Effector memory CD4-positive, alpha-beta T cell (primary cell): ENCODE results near the gene MAL.

ENCODE experiments used
- DNase-seq, 3 donors: peaks; one replicate each; pipeline ENCODE4 v3.0.0-alpha.2; 2020
- H3K27ac ChIP-seq: 2 replicates; pipeline ENCODE4 v1.7.0; 2013; ENCODE audit warnings: mild to moderate bottlenecking, low read length, moderate library complexity; ENCODE audit not compliant: insufficient read depth, poor library complexity, severe bottlenecking
- H3K27me3 ChIP-seq: replicated peaks from 2 replicates; pipeline ENCODE4 v1.7.0; 2013; ENCODE audit warnings: mild to moderate bottlenecking, low read length; ENCODE audit not compliant: insufficient read depth, control insufficient read depth, poor library complexity, severe bottlenecking
- H3K36me3 ChIP-seq: 2 replicates; pipeline ENCODE4 v1.7.0; 2013; ENCODE audit warnings: mild to moderate bottlenecking, low read length, moderate library complexity; ENCODE audit not compliant: control insufficient read depth, insufficient read depth
- H3K4me1 ChIP-seq: 2 replicates; pipeline ENCODE4 v1.7.0; 2013; ENCODE audit warnings: low read length, mild to moderate bottlenecking; ENCODE audit not compliant: control insufficient read depth, insufficient read depth, poor library complexity, severe bottlenecking
- H3K4me3 ChIP-seq: 2 replicates; pipeline ENCODE4 v1.7.0; 2013; ENCODE audit warnings: low read length, low read depth, mild to moderate bottlenecking; ENCODE audit not compliant: insufficient read depth, poor library complexity, severe bottlenecking
- H3K9me3 ChIP-seq: 2 replicates; pipeline ENCODE4 v1.7.0; 2013; ENCODE audit warnings: mild to moderate bottlenecking, low read length, moderate library complexity; ENCODE audit not compliant: control insufficient read depth

MAL gene

DNA sequence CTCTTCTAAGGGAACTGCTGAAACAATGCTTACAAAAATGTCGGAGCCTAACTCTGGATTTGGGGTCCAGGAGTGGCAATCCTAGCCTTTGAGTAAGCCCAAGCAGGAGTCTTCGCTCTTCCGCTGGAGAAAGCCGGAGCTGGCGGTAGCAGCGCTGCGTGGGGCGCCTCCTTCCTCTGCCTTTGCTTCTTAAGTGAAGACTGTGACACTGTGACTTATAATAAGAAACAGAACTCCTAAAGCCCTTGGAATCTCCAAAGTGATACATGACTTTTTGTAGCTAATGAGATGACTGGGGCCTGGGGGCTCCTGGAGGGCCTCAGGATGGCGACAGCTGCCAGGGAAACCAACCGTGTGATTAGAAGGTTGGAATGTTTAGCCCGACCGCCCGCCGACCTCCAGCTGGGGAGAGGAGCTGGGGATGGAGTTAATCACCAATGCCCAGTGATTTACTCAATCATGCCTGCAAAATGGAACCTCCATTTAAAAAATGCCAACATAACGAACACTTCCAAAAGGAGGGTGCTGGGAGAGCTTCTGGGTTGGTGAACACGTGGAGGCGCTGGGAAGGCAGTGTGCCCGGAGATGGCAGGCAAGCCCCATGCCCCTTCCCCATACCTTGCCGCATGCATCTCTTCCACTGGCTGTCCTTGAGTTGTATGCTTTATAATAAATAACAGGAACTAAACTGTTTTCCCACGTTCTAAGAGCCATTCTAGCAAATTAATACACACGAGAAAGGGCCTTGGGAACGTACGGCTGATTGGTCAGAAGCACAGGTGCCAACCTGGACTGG, 29.0 kb upstream of the MAL start:
- H3K4me3 ChIP-seq = no peak overlapping the region
- H3K9me3 ChIP-seq = no peaks in the 10 kb centered on the region
- no peak overlapping the region for H3K27ac ChIP-seq
- peaks cover 6% of the 10 kb centered on the region for H3K27me3 ChIP-seq
- H3K4me1 ChIP-seq = no peaks in the 10 kb centered on the region
- no peaks in the 10 kb centered on the region for H3K36me3 ChIP-seq
- DNase-seq = no peak

DNA sequence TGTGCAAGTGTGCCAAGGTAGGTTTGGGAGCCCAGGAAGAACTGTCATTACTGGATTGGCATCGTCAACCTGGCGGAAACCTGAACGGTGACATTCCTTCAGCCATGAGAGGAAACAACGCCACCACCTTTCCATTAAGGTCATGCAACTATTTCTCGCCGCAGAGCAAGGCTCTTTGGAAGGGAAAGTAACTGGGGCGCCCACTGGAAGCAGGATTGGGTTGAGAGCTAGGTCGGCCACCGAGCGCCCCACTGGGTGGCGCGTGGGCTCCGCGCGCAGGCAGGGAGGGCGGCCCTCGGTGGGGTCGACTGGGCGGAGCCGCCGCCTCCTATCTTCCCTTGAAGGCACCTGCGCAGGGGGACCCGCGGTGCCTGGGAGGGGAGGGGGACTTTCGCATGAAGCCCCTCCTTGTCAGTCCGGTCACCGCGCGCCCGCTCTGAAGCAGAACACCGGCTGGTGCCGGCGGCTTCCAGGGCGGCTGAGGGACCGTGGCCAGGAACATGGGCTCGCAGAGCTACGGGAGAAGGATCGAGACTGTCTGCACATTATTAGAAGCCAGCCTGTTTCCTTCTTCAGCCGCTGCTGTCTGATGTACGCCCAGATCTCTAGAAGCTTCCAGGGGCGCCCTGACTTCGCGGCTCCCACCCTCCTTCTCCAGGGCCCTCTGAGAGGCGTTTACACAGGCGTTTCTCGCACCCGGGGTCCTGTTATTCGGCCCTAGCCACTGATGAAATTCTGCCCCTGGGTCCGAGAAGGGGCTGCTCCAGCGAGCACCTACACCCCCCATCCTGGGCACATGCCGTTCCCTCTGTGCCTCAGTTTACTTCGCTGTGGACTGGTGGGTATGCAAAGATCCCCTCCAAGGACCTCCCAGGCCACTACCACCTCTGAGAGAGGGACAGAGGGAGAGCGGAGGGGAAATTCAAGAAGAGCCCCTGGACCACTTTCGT, 27.3 kb upstream of the MAL start:
- Histone ChIP-seq H3K27ac (no peak overlapping the region), H3K9me3 (no peaks in the 10 kb centered on the region), H3K4me3 (no peak overlapping the region), H3K27me3 (peaks cover 6% of the 10 kb centered on the region), H3K4me1 (no peaks in the 10 kb centered on the region), H3K36me3 (no peaks in the 10 kb centered on the region)
- no peak for DNase-seq

DNA sequence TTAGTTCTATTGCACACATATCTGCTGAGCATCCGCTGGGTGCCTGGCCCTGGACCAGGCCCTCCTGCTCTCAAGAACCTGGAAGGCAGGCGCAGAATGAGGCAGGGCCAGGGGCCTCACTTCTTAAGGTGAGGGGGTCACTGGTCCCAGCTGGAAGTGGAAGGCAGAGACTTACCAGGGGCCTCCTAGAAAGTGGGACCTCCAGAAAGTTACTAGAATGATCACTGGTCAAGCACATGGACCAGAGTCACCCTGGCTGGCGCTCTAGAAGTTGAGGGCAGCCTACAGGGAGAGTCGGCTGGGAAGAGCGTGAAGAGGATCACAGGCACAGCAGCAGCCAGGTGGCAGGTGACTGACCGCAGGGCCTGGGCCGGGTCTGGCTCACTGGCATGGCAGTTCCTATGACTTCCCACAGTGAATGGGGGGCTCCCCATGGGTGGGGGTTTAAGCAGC, 26.1 kb upstream of the MAL start:
- Histone ChIP-seq H3K4me1 (no peaks in the 10 kb centered on the region), H3K4me3 (no peak overlapping the region), H3K27me3 (peaks cover 6% of the 10 kb centered on the region), H3K9me3 (no peaks in the 10 kb centered on the region), H3K36me3 (no peaks in the 10 kb centered on the region), H3K27ac (no peak overlapping the region)
- no peak for DNase-seq

DNA sequence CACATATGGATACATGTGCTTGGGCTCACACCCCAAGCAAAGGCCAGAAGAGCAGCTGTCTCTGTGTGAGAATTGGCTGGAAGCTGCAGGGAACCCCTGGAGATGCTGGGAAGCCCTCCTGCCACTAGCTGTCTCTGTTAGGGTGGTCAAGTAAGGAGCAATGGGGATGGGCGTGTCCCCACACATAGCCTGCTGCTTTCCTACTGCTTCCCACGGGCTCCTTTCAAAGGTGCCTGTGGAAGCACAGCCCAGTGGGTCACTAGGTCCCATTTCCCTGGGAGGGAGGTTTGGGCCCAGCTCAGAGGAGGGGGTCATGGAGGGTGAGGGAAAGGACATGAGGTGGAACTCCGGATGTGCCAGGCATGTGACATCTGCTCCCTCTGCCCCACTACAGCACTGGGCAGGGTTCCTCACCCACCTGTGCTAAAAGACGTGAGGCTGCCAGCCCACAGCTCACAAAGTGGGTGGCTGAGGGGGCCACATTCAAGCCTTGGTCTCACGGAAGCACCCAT, 24.4 kb upstream of the MAL start:
- Histone ChIP-seq H3K4me3 (no peak overlapping the region), H3K36me3 (no peaks in the 10 kb centered on the region), H3K27me3 (peaks cover 6% of the 10 kb centered on the region), H3K9me3 (no peaks in the 10 kb centered on the region), H3K27ac (no peak overlapping the region), H3K4me1 (no peaks in the 10 kb centered on the region)
- DNase-seq = no peak

DNA sequence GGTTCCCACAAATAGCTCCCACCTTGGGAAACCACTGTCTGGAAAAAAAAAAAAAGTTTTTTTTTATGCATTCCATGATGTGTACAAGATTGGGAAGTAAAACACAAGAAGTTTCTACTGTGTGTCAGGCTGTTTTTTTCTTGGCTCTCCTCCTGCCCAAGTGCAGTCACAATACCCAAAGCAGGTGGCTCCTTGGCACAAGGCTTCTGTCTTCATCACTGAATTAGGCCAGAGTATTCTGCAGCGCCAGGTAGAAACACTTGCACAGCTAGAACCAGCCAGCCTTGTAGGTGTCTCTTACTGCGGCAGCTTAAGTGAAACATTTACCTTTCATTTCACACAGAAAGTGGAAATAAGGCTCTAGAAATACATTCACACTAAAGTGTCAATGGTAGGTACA, 23.8 kb upstream of the MAL start:
- Histone ChIP-seq H3K36me3 (no peaks in the 10 kb centered on the region), H3K27me3 (peaks cover 6% of the 10 kb centered on the region), H3K4me1 (no peaks in the 10 kb centered on the region), H3K9me3 (no peaks in the 10 kb centered on the region), H3K27ac (no peak overlapping the region), H3K4me3 (no peak overlapping the region)
- DNase-seq = no peak

DNA sequence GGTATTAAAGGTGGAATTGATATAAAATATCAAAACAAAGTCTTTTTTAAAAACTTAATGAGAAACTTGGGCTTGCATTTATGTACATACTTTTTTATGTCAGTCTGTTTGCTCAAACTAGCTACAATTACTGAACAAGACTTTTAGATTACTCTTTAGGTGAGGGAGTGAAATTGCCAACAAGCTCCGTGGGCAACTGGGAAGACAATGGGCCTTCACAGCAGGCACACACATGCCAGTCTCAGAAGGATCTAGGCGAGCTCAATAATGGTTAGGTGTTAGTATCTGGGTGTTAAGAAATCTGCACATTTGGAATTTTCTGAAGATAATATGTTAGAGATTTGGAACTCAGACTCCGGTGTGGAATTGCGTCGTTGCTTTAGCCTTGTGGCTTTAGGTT, 23.0 kb upstream of the MAL start:
- Histone ChIP-seq H3K9me3 (no peaks in the 10 kb centered on the region), H3K4me1 (no peaks in the 10 kb centered on the region), H3K27me3 (peaks cover 3% of the 10 kb centered on the region), H3K27ac (no peak overlapping the region), H3K36me3 (no peaks in the 10 kb centered on the region), H3K4me3 (no peak overlapping the region)
- DNase-seq = no peak

DNA sequence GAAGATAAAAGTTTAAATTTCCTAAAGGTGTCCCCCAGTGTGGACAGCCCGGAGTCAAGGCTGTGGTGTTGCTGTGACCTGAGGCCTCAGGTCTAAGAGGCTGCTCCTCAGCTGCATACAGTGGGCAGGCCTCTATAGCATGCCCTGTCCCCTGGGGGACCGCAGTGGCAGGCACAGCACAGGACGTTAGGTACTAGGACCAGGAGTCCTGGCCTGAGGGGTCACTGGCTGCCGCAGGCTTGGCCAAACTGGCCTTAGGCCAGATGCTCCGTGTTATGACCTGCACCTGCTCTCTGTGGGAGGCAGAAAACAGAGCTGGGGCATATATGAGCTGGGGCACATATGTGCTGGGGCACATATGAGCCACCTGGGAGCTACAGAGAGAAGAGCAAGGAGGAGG, 21.2 kb upstream of the MAL start:
- H3K36me3 ChIP-seq = no peaks in the 10 kb centered on the region
- H3K4me1 ChIP-seq = no peaks in the 10 kb centered on the region
- no peak for DNase-seq
- no peaks in the 10 kb centered on the region for H3K27me3 ChIP-seq
- no peak overlapping the region for H3K27ac ChIP-seq
- H3K4me3 ChIP-seq = no peak overlapping the region
- H3K9me3 ChIP-seq = no peaks in the 10 kb centered on the region

DNA sequence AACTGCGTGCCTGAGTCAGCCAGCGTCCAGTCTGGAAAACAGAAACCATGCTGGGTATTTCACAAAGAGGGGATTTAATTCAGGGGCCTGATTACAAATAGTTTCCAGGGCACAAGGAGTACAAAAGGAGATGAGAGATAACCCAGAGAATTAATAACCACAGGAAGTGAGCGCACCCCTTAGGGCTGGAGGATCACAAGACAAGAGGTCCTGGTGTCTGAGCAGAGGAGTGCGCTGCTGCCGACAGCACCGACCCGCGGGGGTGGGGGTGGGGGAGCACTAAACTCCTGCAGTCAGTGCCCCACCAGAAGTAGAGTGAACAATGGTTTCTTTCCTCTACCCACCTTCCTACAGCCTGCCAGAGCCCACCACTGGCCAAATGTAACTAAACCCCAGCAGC, 20.8 kb upstream of the MAL start:
- no peaks in the 10 kb centered on the region for H3K9me3 ChIP-seq
- no peaks in the 10 kb centered on the region for H3K27me3 ChIP-seq
- H3K36me3 ChIP-seq = no peaks in the 10 kb centered on the region
- no peak overlapping the region for H3K27ac ChIP-seq
- H3K4me1 ChIP-seq = no peaks in the 10 kb centered on the region
- DNase-seq = no peak
- H3K4me3 ChIP-seq = no peak overlapping the region

DNA sequence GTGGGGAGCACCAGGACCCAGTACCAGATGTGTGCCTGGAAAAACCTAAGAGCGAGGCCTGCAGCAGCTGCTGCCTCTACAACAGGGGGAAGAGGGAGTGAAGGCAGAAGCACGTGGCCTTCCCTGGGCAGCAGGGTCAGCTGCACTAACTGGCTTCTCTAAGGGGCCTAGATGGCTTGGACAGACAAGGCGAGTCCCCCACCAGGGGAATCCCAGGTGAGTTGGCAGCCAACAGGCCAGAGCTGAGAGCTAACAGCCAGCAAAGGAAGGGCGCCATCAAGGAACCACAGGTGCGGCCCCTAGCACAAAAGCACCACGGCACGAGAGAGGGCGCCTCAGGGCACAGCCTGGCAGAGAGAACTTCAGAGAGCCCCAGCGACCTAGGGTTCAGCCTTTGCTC, 19.8 kb upstream of the MAL start:
- Histone ChIP-seq H3K27ac (no peak overlapping the region), H3K27me3 (no peaks in the 10 kb centered on the region), H3K9me3 (no peaks in the 10 kb centered on the region), H3K36me3 (no peaks in the 10 kb centered on the region), H3K4me1 (no peaks in the 10 kb centered on the region), H3K4me3 (no peak overlapping the region)
- no peak for DNase-seq

DNA sequence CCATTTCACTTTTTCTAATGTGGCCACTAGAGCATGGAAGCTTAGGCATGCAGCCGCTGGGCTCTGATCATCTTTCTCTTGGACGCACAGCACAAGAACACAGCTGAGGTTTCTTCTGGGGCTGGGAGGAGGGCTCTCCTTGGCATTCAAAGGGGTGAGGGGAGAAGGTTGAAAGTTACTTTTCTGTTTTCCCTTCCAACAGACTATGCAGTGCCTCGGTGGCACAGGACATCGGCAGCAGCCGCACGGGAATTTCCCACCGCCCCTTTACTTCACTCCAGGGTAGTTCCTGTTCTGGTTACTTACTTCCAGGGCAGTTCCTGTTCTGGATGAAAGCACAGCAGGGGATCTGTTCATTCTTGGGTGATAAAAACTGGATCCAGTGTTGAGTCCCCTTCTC, 18.9 kb upstream of the MAL start:
- no peaks in the 10 kb centered on the region for H3K36me3 ChIP-seq
- no peak for DNase-seq
- H3K27ac ChIP-seq = no peak overlapping the region
- no peaks in the 10 kb centered on the region for H3K4me1 ChIP-seq
- H3K4me3 ChIP-seq = no peak overlapping the region
- no peaks in the 10 kb centered on the region for H3K27me3 ChIP-seq
- H3K9me3 ChIP-seq = no peaks in the 10 kb centered on the region
